CD4-positive, alpha-beta memory T cell (primary cell): ENCODE measurements around the gene TMEM131. TPM values are rescaled to one million over a fixed set of nuclear protein-coding genes. Genes with fewer than 3 reads are reported as not detected.

Experiments used
- CTCF ChIA-PET: fragments of 350-600 bp; sonication (Branson Sonifier 250); formaldehyde crosslinking; loops from one replicate; lab custom pipeline; 2021; ENCODE audit warnings: inconsistent platforms; ENCODE audit not compliant: partially characterized antibody; lab: Charles Lee
- POLR2A ChIA-PET: fragments of 350-600 bp; sonication (Branson Sonifier 250); formaldehyde crosslinking; loops from one replicate; lab custom pipeline; 2021; ENCODE audit not compliant: partially characterized antibody; lab: Charles Lee
- DNase-seq, 5 donors: peaks; one replicate each; pipeline versions ENCODE4 v3.0.0 to v3.0.0-alpha.2; 2020 to 2022; ENCODE audit warnings: mixed read lengths in 1 of 5
- H3K27ac ChIP-seq: one replicate; pipeline ENCODE4 v1.7.0; 2013; ENCODE audit warnings: low read depth, low read length
- H3K27me3 ChIP-seq: 2 replicates; pipeline ENCODE4 v1.7.0; 2013; ENCODE audit warnings: mild to moderate bottlenecking, low read length, moderate library complexity; ENCODE audit not compliant: insufficient read depth
- H3K36me3 ChIP-seq: 2 replicates; pipeline ENCODE4 v1.7.0; 2013; ENCODE audit warnings: mild to moderate bottlenecking, low read length, moderate library complexity; ENCODE audit not compliant: insufficient read depth
- H3K4me1 ChIP-seq: 2 replicates; pipeline ENCODE4 v1.7.0; 2013; ENCODE audit warnings: mild to moderate bottlenecking, low read length, moderate library complexity; ENCODE audit not compliant: insufficient read depth
- H3K4me3 ChIP-seq, 2 donors: one replicate each; pipeline ENCODE4 v1.7.0; 2013; ENCODE audit warnings: low read length in 2 of 2, mild to moderate bottlenecking in 1 of 2
- H3K9me3 ChIP-seq, 2 donors: one replicate each; pipeline ENCODE4 v1.7.0; 2013; ENCODE audit warnings: low read length in 2 of 2, control low read depth in 1 of 2; ENCODE audit not compliant: control insufficient read depth in 1 of 2
- H3K27ac Mint-ChIP-seq, 7 donors: one replicate each; pipeline ENCODE4 v1.8.0; 2020 to 2021; ENCODE audit warnings: mixed read lengths in 7 of 7, mild to moderate bottlenecking in 6 of 7, inconsistent platforms in 3 of 7, moderate library complexity in 3 of 7
- H3K27me3 Mint-ChIP-seq, 2 donors: one replicate each; pipeline ENCODE4 v1.8.0; 2020 to 2021; ENCODE audit warnings: mixed read lengths in 2 of 2
- H3K36me3 Mint-ChIP-seq, 2 donors: one replicate each; pipeline ENCODE4 v1.8.0; 2020 to 2021; ENCODE audit warnings: mixed read lengths in 2 of 2, inconsistent platforms in 1 of 2, mild to moderate bottlenecking in 1 of 2
- H3K4me1 Mint-ChIP-seq, 4 donors: one replicate each; pipeline ENCODE4 v1.8.0; 2020 to 2021; ENCODE audit warnings: mixed read lengths in 4 of 4, mild to moderate bottlenecking in 1 of 4
- H3K4me3 Mint-ChIP-seq, 8 donors: one replicate each; pipeline ENCODE4 v1.8.0; 2020 to 2021; ENCODE audit warnings: mixed read lengths in 8 of 8, mild to moderate bottlenecking in 7 of 8, moderate library complexity in 6 of 8, inconsistent platforms in 3 of 8
- H3K9me3 Mint-ChIP-seq, 8 donors: one replicate each; pipeline ENCODE4 v1.8.0; 2020 to 2021; ENCODE audit warnings: mixed read lengths in 8 of 8, mild to moderate bottlenecking in 5 of 8, inconsistent platforms in 3 of 8, moderate library complexity in 1 of 8
- intact Hi-C: fragments of 100-400 bp; cut with micrococcal nuclease; formaldehyde crosslinking; loops from one replicate; pipeline ENCODE4 v1.15.1; 2023
- polyA plus RNA-seq, 2 donors: library from polyadenylated mRNA; unstranded; fragments of 300-500 nt; fragmentation: Illumina TruSeq; gene quantifications; one replicate each; pipeline ENCODE4 v1.2.3, GENCODE V29; 2021
- total RNA-seq, 2 experiments: library from RNA; stranded (reverse); gene quantifications; one replicate each; pipeline ENCODE4 v1.2.3, GENCODE V29; 2021

TMEM131 gene
- total and polyA plus RNA-seq, 4 experiments from 2014 or later: 6.3 to 47.6 (median 31.4) TPM

DNA sequence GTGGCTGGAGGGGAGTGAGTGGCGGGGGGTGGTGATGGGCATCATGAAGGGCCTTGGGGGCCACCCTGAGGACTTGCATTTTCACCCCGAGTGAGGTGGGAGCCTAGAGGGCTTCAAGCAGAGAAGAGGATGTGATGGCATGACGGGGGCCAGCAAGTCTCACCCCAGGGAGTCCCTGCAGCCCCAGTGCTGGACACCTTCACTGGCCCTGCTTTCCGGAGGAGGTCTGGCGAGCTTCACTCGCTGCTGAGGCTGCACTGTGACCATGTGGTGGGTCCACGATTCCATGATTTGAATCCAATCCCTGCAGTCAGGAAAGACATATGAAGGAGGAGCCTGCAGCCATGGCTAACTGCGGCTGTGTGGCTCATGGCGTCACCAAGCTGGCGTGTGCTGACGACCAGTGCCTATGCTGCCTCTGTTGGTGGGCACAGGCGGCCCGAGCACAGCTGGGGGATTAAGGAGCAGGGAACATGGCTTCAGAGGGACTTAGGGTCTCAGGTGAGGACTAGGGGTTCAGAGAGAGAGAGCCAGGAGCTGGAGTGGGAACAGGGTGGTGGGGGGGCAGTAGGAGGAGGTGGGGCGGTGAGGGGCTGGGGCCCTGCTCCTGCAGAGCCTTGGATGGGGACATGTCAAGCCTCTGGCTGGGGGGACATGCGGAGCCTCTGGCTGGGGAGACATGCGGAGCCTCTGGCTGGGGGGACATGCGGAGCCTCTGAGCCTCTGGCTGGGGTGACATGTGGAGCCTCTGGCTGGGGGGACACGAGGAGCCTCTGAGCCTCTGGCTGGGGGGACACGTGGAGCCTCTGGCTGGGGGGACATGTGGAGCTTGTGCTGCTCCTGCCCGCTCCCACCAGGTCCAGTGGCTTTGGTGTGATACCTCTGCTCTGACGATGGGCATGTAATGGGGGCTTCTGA is 278.8 kb downstream of the TMEM131 start:
- peak overlapping the region; percentile 91 for H3K27ac ChIP-seq
- Mint-ChIP-seq H3K4me1 (peaks cover 60 to 95% (median 73%) of the 10 kb centered on the region in 4 donors), H3K27ac (peak overlapping the region; percentile 92 to 99 (median 97)), H3K9me3 (no peaks in the 10 kb centered on the region), H3K27me3 (no peaks in the 10 kb centered on the region), H3K4me3 (peak overlapping the region; percentile 93 to 98 (median 96)), H3K36me3 (peaks cover 46 to 69% of the 10 kb centered on the region in 2 donors)
- ChIA-PET POLR2A (interaction anchor here (0.9 to 12.8 kb wide), 7 partner anchors 7 to 126 kb away, joined by 3 to 284 read pairs (median 11); partner anchors contain the start of genes ACTR1B and COX5B), CTCF (interaction anchor here (1.0 to 4.0 kb wide), 8 partner anchors 7 to 62 kb away, joined by 3 to 46 read pairs (median 6); no protein-coding TSS in a partner anchor)
- peaks cover 92% of the 10 kb centered on the region for H3K4me1 ChIP-seq
- H3K36me3 ChIP-seq: peaks cover 13% of the 10 kb centered on the region
- no peak for DNase-seq
- H3K9me3 ChIP-seq: no peaks in the 10 kb centered on the region
- H3K4me3 ChIP-seq: peak overlapping the region; percentile 90 to 94
- H3K27me3 ChIP-seq: no peaks in the 10 kb centered on the region
- intact Hi-C loops: loop anchor here (10.0 kb wide), 1 partner anchor 278 kb away; the partner anchor contains the start of gene TMEM131

DNA sequence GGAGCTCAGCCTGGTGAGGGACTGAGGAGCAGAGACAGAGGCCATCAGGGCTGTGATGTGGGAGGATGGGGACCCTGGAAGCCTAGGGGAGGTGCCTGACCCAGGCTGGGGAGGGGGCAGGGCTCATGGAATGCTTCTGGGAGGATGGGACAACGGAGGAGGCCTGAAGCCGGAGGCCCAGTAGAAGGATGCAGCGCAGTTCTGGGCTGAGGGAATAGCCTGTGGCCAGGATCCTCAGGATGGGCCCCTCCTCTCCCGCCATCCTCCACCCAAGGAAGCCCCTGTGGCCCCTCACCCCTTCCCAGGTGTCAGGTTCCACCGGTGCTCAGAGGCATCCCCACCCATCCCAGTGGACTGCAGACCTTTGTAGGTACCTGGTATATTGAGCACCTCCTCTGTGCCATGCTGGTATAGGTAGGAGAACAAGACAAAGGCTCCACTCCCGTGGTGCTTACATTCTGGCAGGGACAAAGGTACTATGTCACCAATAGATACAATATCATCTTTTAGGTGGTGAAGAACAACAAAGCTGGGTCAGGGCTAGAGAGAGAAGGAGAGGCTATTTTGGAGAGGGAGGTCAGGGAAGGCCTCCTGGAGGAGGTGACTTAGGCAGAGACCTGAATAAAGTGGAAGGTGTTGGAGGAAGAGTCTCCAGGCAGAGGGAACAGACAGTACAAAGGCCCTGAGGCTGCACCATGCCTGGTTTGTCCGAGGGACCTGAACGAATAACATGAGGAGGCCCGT is 279.6 kb downstream of the TMEM131 start:
- H3K27ac ChIP-seq: peak overlapping the region; percentile 91
- no peaks in the 10 kb centered on the region for H3K27me3 Mint-ChIP-seq
- ChIA-PET POLR2A (interaction anchor here (0.6 to 12.8 kb wide), 7 partner anchors 11 to 858 kb away, joined by 3 to 284 read pairs (median 27); partner anchors contain the start of genes ACTR1B and COX5B), CTCF (interaction anchor here (1.2 to 10.5 kb wide), 4 partner anchors 10 to 32 kb away, joined by 3 to 119 read pairs (median 14); no protein-coding TSS in a partner anchor)
- peak overlapping the region; percentile 93 to 98 (median 96) for H3K4me3 Mint-ChIP-seq
- no peak for DNase-seq
- peak overlapping the region; percentile 90 to 94 for H3K4me3 ChIP-seq
- peaks cover 65 to 98% (median 79%) of the 10 kb centered on the region in 4 donors for H3K4me1 Mint-ChIP-seq
- H3K9me3 Mint-ChIP-seq: no peaks in the 10 kb centered on the region
- peak overlapping the region; percentile 91 to 100 (median 99) for H3K27ac Mint-ChIP-seq
- H3K4me1 ChIP-seq: peaks cover 92% of the 10 kb centered on the region
- H3K27me3 ChIP-seq: no peaks in the 10 kb centered on the region
- no peaks in the 10 kb centered on the region for H3K9me3 ChIP-seq
- intact Hi-C loops: loop anchor here (10.0 kb wide), 1 partner anchor 279 kb away; the partner anchor contains the start of gene TMEM131
- H3K36me3 Mint-ChIP-seq: peaks cover 46 to 68% of the 10 kb centered on the region in 2 donors
- H3K36me3 ChIP-seq: peaks cover 12% of the 10 kb centered on the region

DNA sequence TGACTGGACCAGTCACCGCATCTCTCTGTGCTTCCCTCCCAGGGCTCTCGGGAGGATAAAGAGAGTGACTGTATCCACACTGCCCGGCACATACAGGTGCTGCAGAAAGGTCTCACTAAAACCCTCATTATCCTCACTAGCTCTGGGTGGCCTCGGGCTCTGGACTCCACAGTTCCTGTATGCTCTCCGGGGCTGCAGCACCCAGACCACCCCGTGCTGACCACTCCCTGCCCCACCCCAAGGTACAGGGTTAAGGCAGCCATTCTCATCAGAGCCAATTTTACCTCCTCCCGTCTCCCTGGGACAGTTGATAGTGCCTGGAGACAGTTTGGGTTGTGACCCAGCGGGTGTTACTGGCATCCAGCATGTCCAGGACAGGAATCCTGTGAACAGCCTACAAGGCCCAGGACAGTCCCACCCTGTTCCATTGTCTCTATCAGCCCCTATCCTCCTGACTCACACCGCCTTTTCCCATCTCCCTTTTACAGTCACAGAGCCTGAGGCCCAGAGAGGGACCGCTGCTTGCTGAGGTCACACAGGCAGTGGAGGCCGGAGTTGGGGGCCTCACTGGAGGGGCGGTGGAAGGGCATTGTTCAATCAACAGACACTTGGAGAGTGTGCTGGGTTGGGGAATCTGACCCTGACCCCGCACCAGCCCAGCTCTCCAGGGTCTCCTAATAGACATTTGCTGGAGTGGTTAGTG is 280.6 kb downstream of the TMEM131 start:
- Mint-ChIP-seq H3K27me3 (no peaks in the 10 kb centered on the region), H3K4me1 (peaks cover 63 to 98% (median 78%) of the 10 kb centered on the region in 4 donors), H3K36me3 (peaks cover 40 to 59% of the 10 kb centered on the region in 2 donors), H3K4me3 (peak overlapping the region; percentile 93 to 98 (median 96)), H3K27ac (peak overlapping the region; percentile 95 to 100 (median 99)), H3K9me3 (no peaks in the 10 kb centered on the region)
- Histone ChIP-seq H3K4me3 (peak overlapping the region; percentile 90 to 94), H3K27me3 (no peaks in the 10 kb centered on the region), H3K36me3 (peaks cover 5% of the 10 kb centered on the region), H3K4me1 (peaks cover 92% of the 10 kb centered on the region), H3K9me3 (no peaks in the 10 kb centered on the region), H3K27ac (peak overlapping the region; percentile 91)
- ChIA-PET POLR2A (interaction anchor here (0.9 to 12.8 kb wide), 10 partner anchors 10 to 125 kb away, joined by 3 to 284 read pairs (median 22); partner anchors contain the start of genes ACTR1B, ANKRD36B and COX5B), CTCF (interaction anchor here (2.0 to 11.3 kb wide), 6 partner anchors 11 to 70 kb away, joined by 5 to 198 read pairs (median 15); partner anchors contain the start of genes ACTR1B and COX5B)
- intact Hi-C loops: loop anchor here (5.0 to 10.0 kb wide), 2 partner anchors 53 to 280 kb away; partner anchors contain the start of genes ACTR1B and TMEM131
- no peak for DNase-seq

DNA sequence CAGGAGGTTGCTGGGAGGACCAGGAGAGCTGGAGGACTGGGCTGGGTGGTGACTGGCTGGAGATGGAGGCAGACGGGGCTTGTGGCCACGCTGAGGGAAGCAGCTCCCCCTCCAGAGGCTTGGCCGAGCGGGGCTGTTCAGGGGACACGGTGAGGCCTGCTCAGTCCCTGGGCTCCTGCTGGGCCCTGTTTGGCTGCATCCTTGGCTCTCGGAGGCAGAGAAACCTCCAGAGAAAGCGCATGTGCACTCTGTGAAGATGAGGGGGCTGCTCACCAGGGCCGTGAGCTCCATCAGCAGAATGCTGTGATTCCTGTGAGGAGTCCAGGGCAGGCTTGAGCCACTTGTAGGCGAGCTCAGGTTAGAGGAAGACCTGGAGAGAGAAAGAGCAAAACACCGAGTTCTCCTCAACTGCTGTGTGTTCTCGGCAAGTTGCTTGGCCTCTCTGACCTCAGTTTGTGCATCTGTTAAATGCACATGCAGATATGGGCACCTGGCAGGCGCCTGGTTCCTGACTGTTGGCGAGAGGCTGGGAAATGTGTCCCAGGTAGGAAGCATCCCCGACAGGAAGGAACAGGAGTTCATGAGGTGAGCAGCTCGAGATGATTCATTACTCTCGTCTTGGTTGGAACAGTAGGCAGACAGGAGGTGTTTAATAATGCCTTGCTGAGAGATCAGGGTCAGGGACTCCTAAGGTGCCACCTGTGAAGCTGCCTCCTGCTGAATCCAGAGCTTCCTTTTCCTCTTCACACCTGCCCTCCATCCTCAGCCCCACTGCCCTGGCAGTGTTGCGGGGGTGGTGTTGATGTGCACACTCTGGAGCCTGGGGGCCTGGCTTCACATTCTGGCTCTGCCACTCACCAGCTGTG is 281.4 kb downstream of the TMEM131 start:
- intact Hi-C loops: loop anchor here (5.0 to 10.0 kb wide), 2 partner anchors 52 to 280 kb away; partner anchors contain the start of genes ACTR1B and TMEM131
- H3K9me3 ChIP-seq: no peaks in the 10 kb centered on the region
- peaks cover 37 to 51% of the 10 kb centered on the region in 2 donors for H3K36me3 Mint-ChIP-seq
- peak overlapping the region; percentile 91 for H3K27ac ChIP-seq
- ChIA-PET CTCF (interaction anchor here (0.9 to 11.3 kb wide), 12 partner anchors 9 to 124 kb away, joined by 3 to 198 read pairs (median 8); partner anchors contain the start of genes ACTR1B and COX5B), POLR2A (interaction anchor here (0.7 to 12.8 kb wide), 15 partner anchors 8 to 1057 kb away, joined by 3 to 284 read pairs (median 6); partner anchors contain the start of genes ACTR1B, ANKRD36B and COX5B)
- peaks cover 91% of the 10 kb centered on the region for H3K4me1 ChIP-seq
- no peaks in the 10 kb centered on the region for H3K27me3 ChIP-seq
- no peaks in the 10 kb centered on the region for H3K9me3 Mint-ChIP-seq
- peaks cover 62 to 95% (median 76%) of the 10 kb centered on the region in 4 donors for H3K4me1 Mint-ChIP-seq
- H3K4me3 Mint-ChIP-seq: peak overlapping the region; percentile 93 to 98 (median 96)
- no peaks in the 10 kb centered on the region for H3K27me3 Mint-ChIP-seq
- H3K27ac Mint-ChIP-seq: peak overlapping the region; percentile 95 to 100 (median 99)
- H3K36me3 ChIP-seq: peaks cover 5% of the 10 kb centered on the region
- peak in 2 of 5 donors; percentile 15 to 24 for DNase-seq
- H3K4me3 ChIP-seq: peak overlapping the region; percentile 90 to 94

DNA sequence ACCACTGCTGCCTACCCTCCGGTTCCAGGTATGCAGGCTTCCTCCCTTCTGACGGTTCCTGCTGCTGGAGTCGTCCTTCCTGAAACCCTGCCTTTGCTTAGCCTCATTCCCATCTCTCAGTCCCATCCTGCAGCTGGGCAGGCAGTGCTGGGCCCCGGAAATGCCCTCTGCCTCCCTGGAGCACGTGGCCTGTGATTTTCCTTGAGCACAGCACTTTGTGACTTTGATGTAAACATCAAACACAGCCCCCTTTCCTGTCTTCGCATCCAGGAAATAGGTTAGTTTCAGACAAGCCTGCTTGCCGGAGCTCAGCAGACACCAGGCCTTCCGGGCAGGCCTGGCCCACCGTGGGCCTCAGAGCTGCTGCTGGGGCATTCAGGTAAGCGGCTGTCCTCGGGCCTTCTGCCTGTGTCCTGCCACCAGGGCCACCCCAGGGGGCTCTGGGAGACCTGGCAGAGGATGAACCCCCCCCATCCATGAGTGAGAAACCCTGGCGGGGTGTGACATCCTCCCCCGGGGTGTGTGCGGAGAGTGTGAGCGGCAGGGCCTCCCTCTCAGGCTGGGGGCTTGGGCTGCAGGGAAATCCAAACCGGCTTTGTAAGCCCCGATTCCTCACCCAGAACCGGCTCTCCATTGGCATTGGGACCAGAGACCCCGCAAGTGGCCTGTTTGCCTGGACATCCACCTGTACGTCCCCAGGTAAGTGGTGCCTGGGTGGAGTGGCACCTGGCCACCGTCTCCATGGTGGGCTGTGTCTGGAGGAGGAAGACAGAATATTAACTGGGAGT is 282.3 kb downstream of the TMEM131 start, which contains the start of gene ZAP70:
TSS of gene ZAP70 (plus strand) at position 281 of the 788 bp plus-strand sequence. CDS start 10,461 bp downstream, outside the sequence.
- POLR2A ChIA-PET: interaction anchor here (0.7 to 12.8 kb wide), 15 partner anchors 8 to 1058 kb away, joined by 3 to 284 read pairs (median 6); partner anchors contain the start of genes ACTR1B, ANKRD36B and COX5B
- peak within 1 kb of the TSS; percentile 91 for H3K27ac ChIP-seq
- Mint-ChIP-seq H3K36me3 (peaks cover 33 to 43% of the 10 kb centered on the region in 2 donors), H3K27ac (peak within 1 kb of the TSS; percentile 95 to 100 (median 99)), H3K9me3 (no peaks in the 10 kb centered on the region), H3K4me1 (peaks cover 54 to 87% (median 68%) of the 10 kb centered on the region in 4 donors), H3K4me3 (peak within 1 kb of the TSS; percentile 93 to 98 (median 96)), H3K27me3 (no peaks in the 10 kb centered on the region)
- peak; percentile 71 to 83 (median 77) for DNase-seq
- peaks cover 84% of the 10 kb centered on the region for H3K4me1 ChIP-seq
- H3K9me3 ChIP-seq: no peaks in the 10 kb centered on the region
- peaks cover 5% of the 10 kb centered on the region for H3K36me3 ChIP-seq
- CTCF ChIA-PET: interaction anchor here (0.9 to 11.3 kb wide), 12 partner anchors 10 to 123 kb away, joined by 3 to 198 read pairs (median 8); partner anchors contain the start of genes ACTR1B and COX5B
- intact Hi-C loops: loop anchor here (5.0 to 10.0 kb wide), 2 partner anchors 51 to 281 kb away; partner anchors contain the start of genes ACTR1B and TMEM131
- peak within 1 kb of the TSS; percentile 90 to 94 for H3K4me3 ChIP-seq
- H3K27me3 ChIP-seq: no peaks in the 10 kb centered on the region
